ENCODE measurements around the gene ARSB. TPM values are rescaled to one million over a fixed set of nuclear protein-coding genes. Genes with fewer than 3 reads are reported as not detected.
"Not testable (repeated sequence)": the region's sequence is repeated elsewhere in the genome, so short reads cannot be mapped to it uniquely, and the experiment has no call there.

ARSB gene
- total RNA-seq, 1 donor from 2014 or later = 23.5 TPM

- no peaks in the 10 kb centered on the region for H3K36me3 Mint-ChIP-seq (ENCODE audit: unreplicated experiment)
- DNase-seq = no peak
- H3K27ac Mint-ChIP-seq (ENCODE audit: unreplicated experiment) = no peak overlapping the region
- H3K27me3 Mint-ChIP-seq (ENCODE audit: unreplicated experiment) = peaks cover 4% of the 10 kb centered on the region
- TF ChIP-seq CTCF (IDR thresholded peaks at IDR 0.05; ENCODE audit: partially characterized antibody, unreplicated experiment) = no peak
- no peak overlapping the region for H3K4me3 Mint-ChIP-seq (ENCODE audit: unreplicated experiment)
- peaks cover 3% of the 10 kb centered on the region for H3K4me1 Mint-ChIP-seq (ENCODE audit: low read depth, unreplicated experiment)
- no peaks in the 10 kb centered on the region for H3K9me3 Mint-ChIP-seq (ENCODE audit: unreplicated experiment)
These were observed 220.0 kb downstream of the ARSB start for GRCh38 chr5:78765116-78765515.

- DNase-seq = no peak
- H3K27me3 Mint-ChIP-seq (ENCODE audit: unreplicated experiment) = peaks cover 4% of the 10 kb centered on the region
- H3K4me1 Mint-ChIP-seq (ENCODE audit: low read depth, unreplicated experiment) = peaks cover 3% of the 10 kb centered on the region
- no peaks in the 10 kb centered on the region for H3K9me3 Mint-ChIP-seq (ENCODE audit: unreplicated experiment)
- H3K27ac Mint-ChIP-seq (ENCODE audit: unreplicated experiment) = no peak overlapping the region
- no peaks in the 10 kb centered on the region for H3K36me3 Mint-ChIP-seq (ENCODE audit: unreplicated experiment)
- no peak for TF ChIP-seq CTCF (IDR thresholded peaks at IDR 0.05; ENCODE audit: partially characterized antibody, unreplicated experiment)
- H3K4me3 Mint-ChIP-seq (ENCODE audit: unreplicated experiment) = no peak overlapping the region
These were observed 221.4 kb downstream of the ARSB start for GRCh38 chr5:78763659-78764189.

GRCh38 chr5:78762743-78763142, 222.4 kb downstream of the ARSB start:
- H3K9me3 Mint-ChIP-seq (ENCODE audit: unreplicated experiment); H3K4me1 Mint-ChIP-seq (ENCODE audit: low read depth, unreplicated experiment); H3K36me3 Mint-ChIP-seq (ENCODE audit: unreplicated experiment); H3K27me3 Mint-ChIP-seq (ENCODE audit: unreplicated experiment); DNase-seq; H3K27ac Mint-ChIP-seq (ENCODE audit: unreplicated experiment); H3K4me3 Mint-ChIP-seq (ENCODE audit: unreplicated experiment): not testable (repeated sequence)

DNA sequence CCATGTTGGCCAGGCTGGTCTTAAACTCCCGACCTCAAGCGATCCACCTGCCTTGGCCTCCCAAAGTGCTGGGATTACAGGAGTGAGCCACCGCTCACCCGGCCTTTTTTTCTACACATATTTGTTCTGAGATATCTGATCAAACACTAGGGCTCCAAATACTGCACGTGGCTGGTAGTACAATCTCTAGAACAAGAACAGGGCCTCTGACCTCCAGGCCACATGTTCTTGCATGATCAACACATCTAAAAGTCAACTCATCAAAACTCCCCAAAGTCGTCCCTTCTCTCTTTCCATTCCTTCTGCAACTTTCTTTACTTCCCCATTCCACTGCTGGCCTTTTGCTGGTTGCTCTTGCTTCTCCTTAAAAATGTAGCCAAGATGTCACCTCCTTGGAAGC, 223.3 kb downstream of the ARSB start:
- H3K27ac Mint-ChIP-seq (ENCODE audit: unreplicated experiment) = no peak overlapping the region
- TF ChIP-seq CTCF (IDR thresholded peaks at IDR 0.05; ENCODE audit: partially characterized antibody, unreplicated experiment) = no peak
- no peak overlapping the region for H3K4me3 Mint-ChIP-seq (ENCODE audit: unreplicated experiment)
- no peaks in the 10 kb centered on the region for H3K36me3 Mint-ChIP-seq (ENCODE audit: unreplicated experiment)
- no peaks in the 10 kb centered on the region for H3K9me3 Mint-ChIP-seq (ENCODE audit: unreplicated experiment)
- DNase-seq = no peak
- H3K27me3 Mint-ChIP-seq (ENCODE audit: unreplicated experiment) = peaks cover 4% of the 10 kb centered on the region
- no peaks in the 10 kb centered on the region for H3K4me1 Mint-ChIP-seq (ENCODE audit: low read depth, unreplicated experiment)

DNA sequence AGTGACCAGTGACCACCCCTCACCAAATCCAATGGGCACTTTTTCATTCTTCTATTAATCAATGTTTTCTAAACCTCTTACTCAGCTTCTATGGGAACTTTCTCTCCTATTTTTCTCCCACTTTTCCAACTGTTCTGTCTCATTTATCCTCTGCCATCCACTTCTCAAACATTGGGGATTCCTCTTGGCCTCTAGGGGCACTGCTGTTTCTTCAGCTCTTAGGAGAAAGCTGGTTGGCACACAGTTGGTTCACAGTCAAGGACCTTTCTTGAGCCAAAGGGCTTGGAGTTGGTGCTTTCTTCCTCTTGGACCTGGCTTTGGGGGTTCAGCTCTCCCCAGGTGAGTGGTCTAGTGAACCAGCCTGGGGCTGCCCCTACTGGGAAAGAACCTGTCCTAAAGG, 224.3 kb downstream of the ARSB start:
- DNase-seq = no peak
- peaks cover 3% of the 10 kb centered on the region for H3K4me1 Mint-ChIP-seq (ENCODE audit: low read depth, unreplicated experiment)
- no peak overlapping the region for H3K4me3 Mint-ChIP-seq (ENCODE audit: unreplicated experiment)
- peaks cover 4% of the 10 kb centered on the region for H3K27me3 Mint-ChIP-seq (ENCODE audit: unreplicated experiment)
- no peak overlapping the region for H3K27ac Mint-ChIP-seq (ENCODE audit: unreplicated experiment)
- no peaks in the 10 kb centered on the region for H3K9me3 Mint-ChIP-seq (ENCODE audit: unreplicated experiment)
- H3K36me3 Mint-ChIP-seq (ENCODE audit: unreplicated experiment) = no peaks in the 10 kb centered on the region
- no peak for TF ChIP-seq CTCF (IDR thresholded peaks at IDR 0.05; ENCODE audit: partially characterized antibody, unreplicated experiment)
